ENCODE results near the gene ZNF358. TPM values are rescaled to one million over a fixed set of nuclear protein-coding genes. Genes with fewer than 3 reads are reported as not detected.
A peak's percentile ranks its signal among the peaks of the same experiment; 100 is the strongest.

ZNF358 gene
- total RNA-seq, 4 donors from 2014 or later, result 31.9 to 49.8 (median 36.6) TPM

- TF ChIP-seq, protein P1, sequence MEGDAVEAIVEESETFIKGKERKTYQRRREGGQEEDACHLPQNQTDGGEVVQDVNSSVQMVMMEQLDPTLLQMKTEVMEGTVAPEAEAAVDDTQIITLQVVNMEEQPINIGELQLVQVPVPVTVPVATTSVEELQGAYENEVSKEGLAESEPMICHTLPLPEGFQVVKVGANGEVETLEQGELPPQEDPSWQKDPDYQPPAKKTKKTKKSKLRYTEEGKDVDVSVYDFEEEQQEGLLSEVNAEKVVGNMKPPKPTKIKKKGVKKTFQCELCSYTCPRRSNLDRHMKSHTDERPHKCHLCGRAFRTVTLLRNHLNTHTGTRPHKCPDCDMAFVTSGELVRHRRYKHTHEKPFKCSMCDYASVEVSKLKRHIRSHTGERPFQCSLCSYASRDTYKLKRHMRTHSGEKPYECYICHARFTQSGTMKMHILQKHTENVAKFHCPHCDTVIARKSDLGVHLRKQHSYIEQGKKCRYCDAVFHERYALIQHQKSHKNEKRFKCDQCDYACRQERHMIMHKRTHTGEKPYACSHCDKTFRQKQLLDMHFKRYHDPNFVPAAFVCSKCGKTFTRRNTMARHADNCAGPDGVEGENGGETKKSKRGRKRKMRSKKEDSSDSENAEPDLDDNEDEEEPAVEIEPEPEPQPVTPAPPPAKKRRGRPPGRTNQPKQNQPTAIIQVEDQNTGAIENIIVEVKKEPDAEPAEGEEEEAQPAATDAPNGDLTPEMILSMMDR (IDR thresholded peaks at IDR 0.05), result no peak
- DNase-seq (ENCODE audit: low spot score), result no peak
- no peak for ATAC-seq (ENCODE audit: low FRiP score)
These were observed 35.5 kb upstream of the ZNF358 start for GRCh38 chr19:7480222-7480969.

DNA sequence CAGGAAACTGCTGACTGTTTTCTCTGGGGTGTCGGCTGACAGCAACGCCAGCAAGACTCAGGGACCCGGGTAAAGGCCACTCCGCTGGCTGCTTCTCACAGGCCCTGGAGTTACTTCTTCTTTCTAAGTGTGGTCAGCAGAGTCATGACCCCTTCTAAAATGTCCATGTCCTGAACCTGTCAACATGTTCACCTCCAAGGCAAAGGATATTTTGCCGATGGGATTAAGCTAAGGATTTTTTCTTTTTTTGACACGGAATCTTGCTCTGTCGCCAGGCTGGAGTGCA lies 35.0 kb upstream of the ZNF358 start:
- DNase-seq (ENCODE audit: low spot score), result no peak
- no peak for ATAC-seq (ENCODE audit: low FRiP score)
- TF ChIP-seq, protein P1 (IDR thresholded peaks at IDR 0.05), result no peak

DNA sequence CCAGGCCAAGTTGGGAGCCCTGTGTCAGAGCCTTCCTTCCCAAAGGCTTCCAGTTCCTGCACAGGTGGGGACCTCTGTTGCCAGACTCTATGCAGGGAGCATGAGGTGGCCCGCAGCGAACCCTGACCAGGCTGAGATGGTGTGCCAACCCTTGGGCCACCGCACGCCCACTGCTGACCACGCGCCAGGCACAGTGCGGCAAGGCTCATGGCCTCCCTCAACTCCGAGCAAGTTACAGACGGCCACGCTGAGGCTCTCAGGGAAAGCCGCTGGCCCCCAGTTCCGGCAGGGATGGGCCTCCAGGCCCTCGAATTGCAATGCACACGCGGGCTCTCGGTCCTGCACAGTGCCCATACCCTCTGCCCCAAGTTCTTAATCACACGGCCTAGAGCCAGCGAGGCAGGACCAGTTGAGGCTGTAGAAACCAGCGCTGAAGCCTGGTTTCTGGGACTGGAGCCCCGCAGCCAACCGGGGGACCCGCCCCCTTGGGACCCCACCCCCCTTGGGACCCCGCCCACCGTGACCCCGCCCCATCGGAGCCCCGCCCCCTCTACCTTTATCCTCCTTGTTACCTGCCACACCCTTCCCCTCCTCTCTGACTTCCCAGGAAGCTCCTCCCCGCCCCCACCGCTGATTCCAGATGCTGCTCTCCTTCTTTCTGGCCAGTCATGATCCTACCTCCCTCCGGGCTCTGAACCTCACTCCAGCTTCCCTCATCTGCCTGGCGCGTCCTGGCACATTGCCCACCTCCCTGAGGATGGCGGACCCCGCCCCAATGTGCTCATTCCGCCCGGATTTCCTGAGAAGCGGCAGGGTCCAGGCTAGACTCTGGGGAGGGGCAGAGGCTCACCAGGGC lies 33.1 kb upstream of the ZNF358 start:
- no peak for ATAC-seq (ENCODE audit: low FRiP score)
- DNase-seq (ENCODE audit: low spot score), result no peak
- TF ChIP-seq, protein P1 (IDR thresholded peaks at IDR 0.05), result no peak

GRCh38 chr19:7483720-7484201 lies 32.1 kb upstream of the ZNF358 start:
- no peak for ATAC-seq (ENCODE audit: low FRiP score)
- no peak for DNase-seq (ENCODE audit: low spot score)
- TF ChIP-seq, protein P1 (IDR thresholded peaks at IDR 0.05), result no peak

DNA sequence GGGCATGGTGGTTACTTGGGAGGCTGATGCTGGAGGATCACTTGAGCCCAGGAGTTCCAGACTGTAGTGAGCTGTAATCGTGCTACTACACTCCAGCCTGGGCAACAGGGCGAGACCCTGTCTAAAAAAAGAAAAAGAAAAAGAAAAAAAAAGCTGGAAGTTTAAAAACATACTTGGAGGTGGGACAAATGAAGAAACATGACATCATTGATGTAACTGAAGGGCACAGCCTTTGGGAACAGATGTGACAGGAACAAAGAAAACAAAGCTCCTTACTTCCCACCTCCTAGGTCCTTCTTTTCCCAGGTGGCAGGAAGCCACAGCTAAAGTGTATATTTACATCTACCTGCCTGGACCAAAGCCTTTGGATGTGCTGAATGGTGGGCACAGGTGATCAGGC lies 29.0 kb upstream of the ZNF358 start:
- ATAC-seq (ENCODE audit: low FRiP score) (no peak), DNase-seq (ENCODE audit: low spot score) (no peak)
- TF ChIP-seq, protein P1 (IDR thresholded peaks at IDR 0.05), result no peak

- ATAC-seq (ENCODE audit: low FRiP score), result peak; percentile 93
- DNase-seq (ENCODE audit: low spot score), result peak; percentile 87
- TF ChIP-seq, protein P1 (IDR thresholded peaks at IDR 0.05), result no peak
These were observed 27.1 kb upstream of the ZNF358 start, which contains the start of gene PEX11G for GRCh38 chr19:7488736-7489353. TSS of gene PEX11G (minus strand) at chr19:7489035. CDS start at chr19:7489010, 25 bp downstream.
